GM18873 (cell line): ENCODE data around the gene TGM4.

Source experiments
- ATAC-seq: cut with Tn5 transposase; IDR thresholded peaks from one replicate; pipeline ENCODE4 v1.9.1; 2021; ENCODE audit warnings: mild to moderate bottlenecking, moderate library complexity, moderate number of reproducible peaks; ENCODE audit not compliant: unreplicated experiment, low FRiP score

The TGM4 gene

GRCh38 chr3:44913868-44914468 is 39.6 kb downstream of the TGM4 start:
- no peak for ATAC-seq

- no peak for ATAC-seq
These were observed 40.5 kb downstream of the TGM4 start for GRCh38 chr3:44914936-44915335.

- no peak for ATAC-seq
These were observed 41.5 kb downstream of the TGM4 start for GRCh38 chr3:44915702-44916438.

- no peak for ATAC-seq
These were observed 43.7 kb downstream of the TGM4 start for GRCh38 chr3:44918087-44918486.

- ATAC-seq: no peak
These were observed 44.2 kb downstream of the TGM4 start for GRCh38 chr3:44918581-44918980.

GRCh38 chr3:44920081-44920480 is 45.7 kb downstream of the TGM4 start:
- no peak for ATAC-seq

- no peak for ATAC-seq
These were observed 49.4 kb downstream of the TGM4 start for GRCh38 chr3:44923632-44924456.

GRCh38 chr3:44924457-44925084 is 50.2 kb downstream of the TGM4 start:
- ATAC-seq: no peak

GRCh38 chr3:44926172-44926571 is 51.8 kb downstream of the TGM4 start:
- no peak for ATAC-seq

GRCh38 chr3:44926921-44927320 is 52.5 kb downstream of the TGM4 start:
- no peak for ATAC-seq

GRCh38 chr3:44927371-44927770 is 53.0 kb downstream of the TGM4 start:
- ATAC-seq: no peak

- no peak for ATAC-seq
These were observed 55.4 kb downstream of the TGM4 start for GRCh38 chr3:44929782-44930181.

- no peak for ATAC-seq
These were observed 56.5 kb downstream of the TGM4 start for GRCh38 chr3:44930911-44931310.

GRCh38 chr3:44931791-44932190 is 57.4 kb downstream of the TGM4 start:
- no peak for ATAC-seq

GRCh38 chr3:44932271-44932670 is 57.9 kb downstream of the TGM4 start:
- no peak for ATAC-seq

GRCh38 chr3:44932986-44933944 is 58.9 kb downstream of the TGM4 start:
- no peak for ATAC-seq

GRCh38 chr3:44939581-44940036 is 65.2 kb downstream of the TGM4 start:
- ATAC-seq: no peak

GRCh38 chr3:44942202-44942921 is 68.0 kb downstream of the TGM4 start:
- ATAC-seq: no peak

- no peak for ATAC-seq
These were observed 73.8 kb downstream of the TGM4 start for GRCh38 chr3:44948239-44948638.
